K562 (cell line): ENCODE data around the gene EXOG. TPM values are rescaled to one million over a fixed set of nuclear protein-coding genes. Genes with fewer than 3 reads are reported as not detected.
A peak's percentile ranks its signal among the peaks of the same experiment; 100 is the strongest.

Source experiments
- BCOR ChIP-seq: fragments of 450-650 bp; IDR thresholded peaks from 2 replicates; pipeline ENCODE4 v1.6.1; 2016
- BDP1 ChIP-seq: IDR thresholded peaks from 3 replicates; pipeline ENCODE4 v1.6.1; 2011; ENCODE audit not compliant: insufficient read length, insufficient read depth
- CBFB ChIP-seq: sonication (generic); formaldehyde crosslinking; IDR thresholded peaks from 2 replicates; pipeline ENCODE4 v1.4.0; 2020; ENCODE audit warnings: mild to moderate bottlenecking, missing genetic modification reagents
- COPS2 ChIP-seq: fragments of 450-650 bp; conservative IDR thresholded peaks from 2 replicates; pipeline ENCODE4 v1.6.1; 2016; ENCODE audit warnings: mild to moderate bottlenecking, moderate library complexity
- CREB5 ChIP-seq: fragments of 250-450 bp; sonication (Bioruptor Pico); IDR thresholded peaks from 2 replicates; pipeline ENCODE4 v1.5.0; 2020; ENCODE audit warnings: mild to moderate bottlenecking
- E2F6 ChIP-seq, 2 experiments: IDR thresholded peaks; 2 replicates each; pipeline ENCODE4 v1.6.1; 2011; ENCODE audit warnings: borderline replicate concordance in 1 of 2, control low read depth in 1 of 2, low read depth in 1 of 2, low read length in 1 of 2, mild to moderate bottlenecking in 1 of 2, mixed read lengths in 1 of 2, moderate library complexity in 1 of 2; ENCODE audit not compliant: insufficient read depth in 1 of 2, insufficient read length in 1 of 2, poor library complexity in 1 of 2, severe bottlenecking in 1 of 2; ENCODE audit errors: extremely low read depth in 1 of 2
- EZH2 ChIP-seq: IDR thresholded peaks from 2 replicates; pipeline ENCODE4 v1.6.1; 2012; ENCODE audit warnings: low read depth, mild to moderate bottlenecking, inconsistent platforms, low read length, borderline replicate concordance
- HDAC2 ChIP-seq: fragments of 450-650 bp; IDR thresholded peaks from 2 replicates; pipeline ENCODE4 v1.6.1; 2016; ENCODE audit warnings: mild to moderate bottlenecking
- L3MBTL2 ChIP-seq: fragments of 450-650 bp; IDR thresholded peaks from 2 replicates; pipeline ENCODE4 v1.6.1; 2016; ENCODE audit warnings: mild to moderate bottlenecking, moderate library complexity
- MAFK ChIP-seq: IDR thresholded peaks from 2 replicates; pipeline ENCODE4 v1.6.1; 2011; ENCODE audit warnings: low read length, improper control_type of control experiment
- MBD2 ChIP-seq: sonication (generic); IDR thresholded peaks from 2 replicates; pipeline ENCODE4 v1.6.1; 2016; ENCODE audit warnings: low read depth, borderline replicate concordance
- NRF1 ChIP-seq, 2 experiments: fragments of 450-650 bp; IDR thresholded peaks in 1 of 2; conservative IDR thresholded peaks in 1 of 2; 2 replicates each; pipeline ENCODE4 v1.6.1; 2014; ENCODE audit warnings: mild to moderate bottlenecking in 2 of 2
- POLR2B ChIP-seq: fragments of 450-650 bp; IDR thresholded peaks from 2 replicates; pipeline ENCODE4 v1.6.1; 2018; ENCODE audit warnings: low read depth; ENCODE audit not compliant: partially characterized antibody
- POLR2G ChIP-seq: fragments of 200-400 bp; formaldehyde crosslinking; IDR thresholded peaks from 2 replicates; pipeline ENCODE4 v1.6.1; 2017; ENCODE audit warnings: low read depth, mild to moderate bottlenecking, antibody characterized with exemption, low read length, moderate library complexity
- RBM25 ChIP-seq: fragments of 200-400 bp; formaldehyde crosslinking; IDR thresholded peaks from 2 replicates; pipeline ENCODE4 v1.6.1; 2018; ENCODE audit warnings: low read length, low read depth, moderate library complexity; ENCODE audit not compliant: severe bottlenecking
- RBM34 ChIP-seq: fragments of 200-400 bp; formaldehyde crosslinking; IDR thresholded peaks from 2 replicates; pipeline ENCODE4 v1.6.1; 2018; ENCODE audit warnings: low read length, borderline replicate concordance; ENCODE audit not compliant: insufficient read depth
- SMAD3 ChIP-seq: fragments of 450-650 bp; formaldehyde crosslinking; conservative IDR thresholded peaks from 2 replicates; pipeline ENCODE4 v1.4.0; 2020; ENCODE audit warnings: mild to moderate bottlenecking
- SRF ChIP-seq, 2 experiments: fragments of 250-450, 450-650 bp in 1 of 2; sonication (Bioruptor Pico) in 1 of 2; sonication (generic) in 1 of 2; formaldehyde crosslinking; IDR thresholded peaks; 2 replicates each; pipeline versions ENCODE4 v1.5.0 to v1.5.1; 2020 to 2022; ENCODE audit warnings: mild to moderate bottlenecking in 1 of 2, missing genetic modification reagents in 1 of 2
- U2AF1 ChIP-seq: fragments of 200-400 bp; formaldehyde crosslinking; optimal IDR thresholded peaks from 2 replicates; pipeline ENCODE3; 2017; ENCODE audit warnings: mild to moderate bottlenecking, low read depth, low read length, moderate library complexity
- ZKSCAN1 ChIP-seq: fragments of 150-350 bp; IDR thresholded peaks from 2 replicates; pipeline ENCODE4 v1.6.1; 2016; ENCODE audit warnings: low read depth, low read length
- ZNF12 ChIP-seq: sonication (generic); formaldehyde crosslinking; IDR thresholded peaks from 2 replicates; pipeline ENCODE4 v1.4.0; 2020; ENCODE audit warnings: mild to moderate bottlenecking, missing genetic modification reagents
- ZNF253 ChIP-seq: fragments of 250-450 bp; sonication (Bioruptor Pico); conservative IDR thresholded peaks from 2 replicates; pipeline ENCODE4 v1.6.1; 2021; ENCODE audit warnings: mild to moderate bottlenecking
- ZNF354B ChIP-seq: fragments of 250-450 bp; sonication (Bioruptor Pico); IDR thresholded peaks from 2 replicates; pipeline ENCODE4 v1.4.0; 2020
- ZNF589 ChIP-seq: fragments of 200-800 bp; sonication (Bioruptor generic); IDR thresholded peaks from 2 replicates; pipeline ENCODE4 v1.6.1; 2016; ENCODE audit warnings: low read depth, missing genetic modification characterization, missing compliant biosample characterization
- ZNF780A ChIP-seq: fragments of 250-450 bp; sonication (Bioruptor Pico); IDR thresholded peaks from 2 replicates; pipeline ENCODE4 v1.5.0; 2021; ENCODE audit warnings: mild to moderate bottlenecking
- polyA plus RNA-seq, 8 experiments: library from polyadenylated mRNA; depleted of rRNA in 4 of 8; stranded (reverse) in 5 of 8; unstranded in 3 of 8; fragments of >200 nt; fragmentation: Nextera tagmentation in 2 of 8; fragmentation: Illumina TruSeq in 1 of 8; extraction: Ambion mirVana in 2 of 8; extraction: Trizol in 1 of 8; gene quantifications; 2 replicates each; pipeline versions ENCODE4 v1.2.1 to v1.2.3, GENCODE V29; 2011 to 2014; ENCODE audit warnings: inconsistent platforms in 1 of 8, missing spikeins in 1 of 8
- total RNA-seq, 7 experiments: library from RNA; depleted of rRNA in 6 of 7; stranded (reverse); fragments of >200 nt in 6 of 7; fragmentation: Illumina TruSeq in 2 of 7; extraction: Trizol in 2 of 7; gene quantifications; 2 replicates each; pipeline versions ENCODE4 v1.2.1 to v1.2.3, GENCODE V29; 2011 to 2021; ENCODE audit warnings: low replicate concordance in 1 of 7

Gene EXOG
- total and polyA plus RNA-seq, 9 of the 15 experiments (the other 6 are each of a cell fraction or from before 2014, with no cell fraction given), result 10.8 to 21.7 (median 14.8) TPM

GRCh38 chr3:38453075-38453912 is 42.8 kb upstream of the EXOG start, which contains the start of gene ACVR2B (continued):
- TF ChIP-seq BCOR (peak; percentile 52; the same call in 1 of the 2 replicates), COPS2 (no peak), ZNF354B (CRISPR knock-in tag) (no peak), MAFK (no peak), HDAC2 (peak; percentile 60; the same call in 1 of the 2 replicates), ZKSCAN1 (no peak), RBM34 (no peak), E2F6 (IDR thresholded peaks at IDR 0.05; ENCODE audit: borderline replicate concordance in 1 of 2, extremely low read depth in 1 of 2, insufficient read depth in 1 of 2, insufficient read length in 1 of 2, low read depth in 1 of 2, low read length in 1 of 2, poor library complexity in 1 of 2, severe bottlenecking in 1 of 2) (peak; percentile 50 to 93), NRF1 (conservative IDR thresholded peaks at IDR 0.05 in 1 of 2, IDR thresholded peaks at IDR 0.05 in 1 of 2) (peak; percentile 21 to 30; a peak in 1 of 4 replicates), RBM25 (no peak), CREB5 (CRISPR knock-in tag) (no peak), BDP1 (no peak), SRF (CRISPR knock-in tag; IDR thresholded peaks at IDR 0.05) (no peak), ZNF253 (CRISPR knock-in tag) (no peak), ZNF780A (CRISPR knock-in tag) (no peak), SMAD3 (CRISPR knock-in tag) (no peak), ZNF589 (CRISPR knock-in tag) (no peak), EZH2 (no peak), MBD2 (no peak), ZNF12 (CRISPR knock-in tag) (no peak), POLR2B (no peak), U2AF1 (no peak), POLR2G (no peak), L3MBTL2 (peak; percentile 81), CBFB (no peak)
